ENCODE results near the gene CEBPZ.

- no peak for TF ChIP-seq POLR2A (IDR thresholded peaks at IDR 0.05)
- TF ChIP-seq CTCF (IDR thresholded peaks at IDR 0.05) = no peak
Measured at GRCh38 chr2:37219046-37219445, 12.3 kb downstream of the CEBPZ start.

Data from esophagus squamous epithelium (tissue), 4 donors.